ENCODE data around the gene SPOCK3. TPM values are rescaled to one million over a fixed set of nuclear protein-coding genes. Genes with fewer than 3 reads are reported as not detected.

The SPOCK3 gene
- polyA plus RNA-seq, 3 donors: 0.31 to 1.9 (median 1.2) TPM

GRCh38 chr4:167168611-167169010, 65.7 kb downstream of the SPOCK3 start:
- no peaks in the 10 kb centered on the region for H3K4me1 ChIP-seq (ENCODE audit: control insufficient read depth in 1 of 2, insufficient read depth in 2 of 2, low read length in 2 of 2)
- Mint-ChIP-seq H3K4me1 (no peaks in the 10 kb centered on the region), H3K36me3 (no peaks in the 10 kb centered on the region), H3K9me3 (peaks cover 3 to 10% (median 5%) of the 10 kb centered on the region in 7 donors), H3K27me3 (ENCODE audit: low read depth in 3 of 3) (peaks cover 0 to 2% (median 0%) of the 10 kb centered on the region in 3 donors), H3K4me3 (no peak overlapping the region), H3K27ac (no peak overlapping the region)
- TF ChIP-seq CTCF (IDR thresholded peaks at IDR 0.05): no peak
- H3K9ac ChIP-seq (ENCODE audit: insufficient read depth, low read length, poor library complexity, severe bottlenecking): no peak overlapping the region
- H3K79me2 ChIP-seq (ENCODE audit: insufficient read depth, low read length): no peaks in the 10 kb centered on the region
- no peak overlapping the region for H3K4me3 ChIP-seq (replicated peaks in 1 of 3; ENCODE audit: low read depth in 2 of 3, low read length in 3 of 3)
- WGBS (ENCODE audit: insufficient coverage): 100% methylated on average over 2 of the region's 2 CpGs
- no peaks in the 10 kb centered on the region for H3K27me3 ChIP-seq (ENCODE audit: control insufficient read depth in 2 of 2, insufficient read depth in 2 of 2, low read length in 2 of 2)
- peaks cover 0 to 8% of the 10 kb centered on the region in 2 donors for H3K9me3 ChIP-seq (replicated peaks in 1 of 2; ENCODE audit: control insufficient read depth in 1 of 2, insufficient read depth in 1 of 2, low read length in 2 of 2)
- no peak overlapping the region for H2AFZ ChIP-seq (ENCODE audit: insufficient read depth, low read depth, low read length, poor library complexity, severe bottlenecking)
- intact Hi-C loops (cut with micrococcal nuclease): no loop called here
- H4K20me1 ChIP-seq (ENCODE audit: insufficient read depth, low read length): no peaks in the 10 kb centered on the region
- no peak for DNase-seq
- H3K4me2 ChIP-seq (replicated peaks; ENCODE audit: extremely low read depth, low read length, poor library complexity, severe bottlenecking): no peak overlapping the region
- H3K36me3 ChIP-seq (replicated peaks in 1 of 2; ENCODE audit: control insufficient read depth in 1 of 2, insufficient read depth in 2 of 2, low read length in 2 of 2): no peaks in the 10 kb centered on the region
- H3K27ac ChIP-seq (ENCODE audit: low read depth in 1 of 2, low read length in 2 of 2): no peak overlapping the region

GRCh38 chr4:167150587-167150986, 83.7 kb downstream of the SPOCK3 start:
- Mint-ChIP-seq H3K27me3 (ENCODE audit: low read depth in 3 of 3) (peaks cover 0 to 1% (median 0%) of the 10 kb centered on the region in 3 donors), H3K4me1 (no peaks in the 10 kb centered on the region), H3K9me3 (peaks cover 2 to 8% (median 4%) of the 10 kb centered on the region in 7 donors), H3K27ac (no peak overlapping the region), H3K4me3 (no peak overlapping the region), H3K36me3 (no peaks in the 10 kb centered on the region)
- no peak overlapping the region for H3K9ac ChIP-seq (ENCODE audit: insufficient read depth, low read length, poor library complexity, severe bottlenecking)
- no peaks in the 10 kb centered on the region for H3K36me3 ChIP-seq (replicated peaks in 1 of 2; ENCODE audit: control insufficient read depth in 1 of 2, insufficient read depth in 2 of 2, low read length in 2 of 2)
- no peaks in the 10 kb centered on the region for H3K27me3 ChIP-seq (ENCODE audit: control insufficient read depth in 2 of 2, insufficient read depth in 2 of 2, low read length in 2 of 2)
- no peaks in the 10 kb centered on the region for H3K79me2 ChIP-seq (ENCODE audit: insufficient read depth, low read length)
- no peaks in the 10 kb centered on the region for H3K9me3 ChIP-seq (replicated peaks in 1 of 2; ENCODE audit: control insufficient read depth in 1 of 2, insufficient read depth in 1 of 2, low read length in 2 of 2)
- DNase-seq: no peak
- WGBS (ENCODE audit: insufficient coverage): 100% methylated on average over 2 of the region's 4 CpGs
- H3K27ac ChIP-seq (ENCODE audit: low read depth in 1 of 2, low read length in 2 of 2): no peak overlapping the region
- H4K20me1 ChIP-seq (ENCODE audit: insufficient read depth, low read length): no peaks in the 10 kb centered on the region
- no peak overlapping the region for H3K4me2 ChIP-seq (replicated peaks; ENCODE audit: extremely low read depth, low read length, poor library complexity, severe bottlenecking)
- H3K4me3 ChIP-seq (replicated peaks in 1 of 3; ENCODE audit: low read depth in 2 of 3, low read length in 3 of 3): no peak overlapping the region
- no peak overlapping the region for H2AFZ ChIP-seq (ENCODE audit: insufficient read depth, low read depth, low read length, poor library complexity, severe bottlenecking)
- no peaks in the 10 kb centered on the region for H3K4me1 ChIP-seq (ENCODE audit: control insufficient read depth in 1 of 2, insufficient read depth in 2 of 2, low read length in 2 of 2)
- no peak for TF ChIP-seq CTCF (IDR thresholded peaks at IDR 0.05)
- intact Hi-C loops (cut with micrococcal nuclease): no loop called here

Measured in CD14-positive monocyte (primary cell).